PC-3 (cell line): ENCODE data around the gene AFF1. TPM values are rescaled to one million over a fixed set of nuclear protein-coding genes. Genes with fewer than 3 reads are reported as not detected.

Experiments used
- ATAC-seq: fragments of 200-7000 bp; cut with Tn5 transposase; 2 replicates; pipeline ENCODE4 v1.9.1; 2020; ENCODE audit warnings: mild to moderate bottlenecking, moderate library complexity
- BruUV-seq: library from RNA; stranded (reverse); fragments of 400-500 nt; replicated peaks from 2 replicates; lab custom pipeline; 2021; lab: Mats Ljungman, UMichigan
- CTCF ChIA-PET: fragments of 300-600 bp; sonication (Branson Sonifier 250); formaldehyde crosslinking; loops from one replicate; lab custom pipeline; 2022; ENCODE audit warnings: antibody characterized with exemption; lab: Charles Lee
- POLR2A ChIA-PET: fragments of 300-600 bp; sonication (Branson Sonifier 250); formaldehyde crosslinking; loops from one replicate; lab custom pipeline; 2022; ENCODE audit warnings: antibody characterized with exemption; ENCODE audit not compliant: unreplicated experiment; lab: Charles Lee
- DNase-seq: peaks from one replicate; pipeline ENCODE4 v3.0.0-alpha.2; 2015
- H2AFZ ChIP-seq: fragments of 300-600 bp; sonication (generic); 2 replicates; pipeline ENCODE4 v1.6.0; 2016; ENCODE audit warnings: antibody characterized with exemption, low read length
- H3F3A ChIP-seq: fragments of 300-600 bp; sonication (generic); one replicate; pipeline ENCODE4 v1.6.0; 2017; ENCODE audit warnings: antibody characterized with exemption, low read length, control low read depth, mild to moderate bottlenecking; ENCODE audit not compliant: unreplicated experiment
- H3K27ac ChIP-seq: fragments of 300-600 bp; sonication (generic); 2 replicates; pipeline ENCODE4 v1.5.1; 2016; ENCODE audit warnings: mild to moderate bottlenecking, low read length
- H3K27me3 ChIP-seq: fragments of 300-600 bp; sonication (generic); 2 replicates; pipeline ENCODE4 v1.6.1; 2016; ENCODE audit warnings: low read length, mixed read lengths
- H3K36me3 ChIP-seq: fragments of 300-600 bp; sonication (generic); 2 replicates; pipeline ENCODE4 v1.6.1; 2016; ENCODE audit warnings: low read depth, mixed run types, low read length, mixed read lengths
- H3K4me1 ChIP-seq: fragments of 300-600 bp; sonication (generic); 2 replicates; pipeline ENCODE4 v1.5.1; 2016; ENCODE audit warnings: low read length; ENCODE audit not compliant: insufficient read depth
- H3K4me2 ChIP-seq: fragments of 300-600 bp; sonication (generic); 2 replicates; pipeline ENCODE4 v1.6.0; 2016; ENCODE audit warnings: low read length
- H3K4me3 ChIP-seq: fragments of 300-600 bp; sonication (generic); 2 replicates; pipeline ENCODE4 v1.5.1; 2016; ENCODE audit warnings: mild to moderate bottlenecking, low read length, mixed read lengths
- H3K79me2 ChIP-seq: fragments of 300-600 bp; sonication (generic); 2 replicates; pipeline ENCODE4 v1.6.1; 2017; ENCODE audit warnings: low read length, mixed read lengths
- H3K9ac ChIP-seq: fragments of 300-600 bp; sonication (generic); 2 replicates; pipeline ENCODE4 v1.6.0; 2016; ENCODE audit warnings: mild to moderate bottlenecking, low read length
- H3K9me2 ChIP-seq: fragments of 300-600 bp; sonication (generic); replicated peaks from 2 replicates; pipeline ENCODE4 v1.6.1; 2016; ENCODE audit warnings: mixed run types, low read length, mixed read lengths
- H3K9me3 ChIP-seq: fragments of 300-600 bp; sonication (generic); 2 replicates; pipeline ENCODE4 v1.6.1; 2016; ENCODE audit warnings: low read length, mixed read lengths
- H4K20me1 ChIP-seq: fragments of 300-600 bp; sonication (generic); 2 replicates; pipeline ENCODE4 v1.6.1; 2016; ENCODE audit warnings: low read length, mixed read lengths
- EZH2 ChIP-seq: fragments of 300-600 bp; sonication (generic); IDR thresholded peaks from one replicate; pipeline ENCODE4 v1.6.1; 2017; ENCODE audit warnings: antibody characterized with exemption, mild to moderate bottlenecking, low read length; ENCODE audit not compliant: unreplicated experiment
- EZH2phosphoT487 ChIP-seq: fragments of 300-600 bp; sonication (generic); IDR thresholded peaks from 2 replicates; pipeline ENCODE4 v1.6.1; 2018; ENCODE audit warnings: mild to moderate bottlenecking, antibody characterized with exemption, low read length, borderline replicate concordance
- intact Hi-C: fragments of 100-400 bp; cut with micrococcal nuclease; formaldehyde crosslinking; loops from 2 replicates; pipeline ENCODE4 v1.9.0; 2023
- total RNA-seq: library from RNA; depleted of rRNA; stranded (reverse); fragments of >200 nt; gene quantifications from 2 replicates; pipeline ENCODE4 v1.2.3, GENCODE V29; 2014
- TF ChIP-seq, protein P1 (sequence below): fragments of 300-600 bp; sonication (generic); conservative IDR thresholded peaks from 2 replicates; pipeline ENCODE4 v1.5.1; 2017; ENCODE audit warnings: antibody characterized with exemption, low read depth, mild to moderate bottlenecking, low read length

Gene AFF1
- total RNA-seq, 1 experiment from 2014 or later: 8.1 TPM

- ATAC-seq (peak; percentile 51), DNase-seq (no peak)
- no TSS peak for BruUV-seq
- no peak overlapping the region for H2AFZ ChIP-seq
- no peak overlapping the region for H3K27ac ChIP-seq
- no peak overlapping the region for H3K4me3 ChIP-seq
- H3K27me3 ChIP-seq: no peaks in the 10 kb centered on the region
- no peaks in the 10 kb centered on the region for H3K79me2 ChIP-seq
- ChIA-PET POLR2A (no interaction called here), CTCF (no interaction called here)
- no peak for TF ChIP-seq EZH2
- TF ChIP-seq, protein P1, sequence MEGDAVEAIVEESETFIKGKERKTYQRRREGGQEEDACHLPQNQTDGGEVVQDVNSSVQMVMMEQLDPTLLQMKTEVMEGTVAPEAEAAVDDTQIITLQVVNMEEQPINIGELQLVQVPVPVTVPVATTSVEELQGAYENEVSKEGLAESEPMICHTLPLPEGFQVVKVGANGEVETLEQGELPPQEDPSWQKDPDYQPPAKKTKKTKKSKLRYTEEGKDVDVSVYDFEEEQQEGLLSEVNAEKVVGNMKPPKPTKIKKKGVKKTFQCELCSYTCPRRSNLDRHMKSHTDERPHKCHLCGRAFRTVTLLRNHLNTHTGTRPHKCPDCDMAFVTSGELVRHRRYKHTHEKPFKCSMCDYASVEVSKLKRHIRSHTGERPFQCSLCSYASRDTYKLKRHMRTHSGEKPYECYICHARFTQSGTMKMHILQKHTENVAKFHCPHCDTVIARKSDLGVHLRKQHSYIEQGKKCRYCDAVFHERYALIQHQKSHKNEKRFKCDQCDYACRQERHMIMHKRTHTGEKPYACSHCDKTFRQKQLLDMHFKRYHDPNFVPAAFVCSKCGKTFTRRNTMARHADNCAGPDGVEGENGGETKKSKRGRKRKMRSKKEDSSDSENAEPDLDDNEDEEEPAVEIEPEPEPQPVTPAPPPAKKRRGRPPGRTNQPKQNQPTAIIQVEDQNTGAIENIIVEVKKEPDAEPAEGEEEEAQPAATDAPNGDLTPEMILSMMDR: no peak
- no peak for TF ChIP-seq EZH2phosphoT487
- H3K4me2 ChIP-seq: no peak overlapping the region
- no peaks in the 10 kb centered on the region for H4K20me1 ChIP-seq
- no peaks in the 10 kb centered on the region for H3K9me2 ChIP-seq
- H3K9ac ChIP-seq: no peak overlapping the region
- H3K36me3 ChIP-seq: no peaks in the 10 kb centered on the region
- no peaks in the 10 kb centered on the region for H3K9me3 ChIP-seq
- H3K4me1 ChIP-seq: peaks cover 9% of the 10 kb centered on the region; the same call in 1 of the 2 replicates
- intact Hi-C loops: no loop called here
- no peaks in the 10 kb centered on the region for H3F3A ChIP-seq
Observed at GRCh38 chr4:87174672-87175071, 239.9 kb downstream of the AFF1 start.

- no TSS peak for BruUV-seq
- Histone ChIP-seq H3K27me3 (no peaks in the 10 kb centered on the region), H3K4me1 (peaks cover 6% of the 10 kb centered on the region; the same call in 1 of the 2 replicates), H3K27ac (no peak overlapping the region), H3K9me3 (no peaks in the 10 kb centered on the region), H3K36me3 (no peaks in the 10 kb centered on the region), H3K4me3 (no peak overlapping the region), H4K20me1 (no peaks in the 10 kb centered on the region), H3K9ac (no peak overlapping the region), H3K4me2 (no peak overlapping the region), H3F3A (no peaks in the 10 kb centered on the region), H3K9me2 (no peaks in the 10 kb centered on the region), H2AFZ (no peak overlapping the region), H3K79me2 (no peaks in the 10 kb centered on the region)
- ChIA-PET CTCF (no interaction called here), POLR2A (no interaction called here)
- ATAC-seq (no peak), DNase-seq (no peak)
- intact Hi-C loops: no loop called here
- no peak for TF ChIP-seq EZH2
- TF ChIP-seq, protein P1: no peak
- TF ChIP-seq EZH2phosphoT487: no peak
Observed at GRCh38 chr4:87179751-87180150, 244.9 kb downstream of the AFF1 start.

DNA sequence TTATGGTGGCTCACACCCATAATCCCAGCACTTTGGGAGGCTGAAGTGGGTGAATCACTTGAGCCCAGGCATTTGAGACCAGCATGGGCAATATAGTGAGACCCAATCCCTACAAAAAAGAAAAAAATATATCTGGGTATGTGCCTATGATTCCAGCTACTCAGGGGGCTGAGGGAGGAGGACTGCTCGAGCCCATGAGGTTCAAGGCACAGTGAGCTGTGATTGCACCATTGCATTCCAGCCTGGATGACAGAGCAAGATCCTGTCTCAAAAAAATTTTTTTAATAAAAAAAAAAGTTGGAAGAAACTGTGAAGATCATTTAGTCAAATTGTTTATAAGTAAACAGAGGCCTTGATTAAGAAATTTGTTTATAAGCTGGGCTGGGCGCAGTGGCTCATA, 246.0 kb downstream of the AFF1 start:
- no peak overlapping the region for H3K4me2 ChIP-seq
- H3K36me3 ChIP-seq: no peaks in the 10 kb centered on the region
- no peaks in the 10 kb centered on the region for H3K79me2 ChIP-seq
- no peaks in the 10 kb centered on the region for H3K9me3 ChIP-seq
- no peaks in the 10 kb centered on the region for H3K9me2 ChIP-seq
- DNase-seq (no peak), ATAC-seq (no peak)
- no peaks in the 10 kb centered on the region for H3K27me3 ChIP-seq
- H3K4me1 ChIP-seq: no peaks in the 10 kb centered on the region
- no peak for TF ChIP-seq EZH2
- TF ChIP-seq EZH2phosphoT487: no peak
- TF ChIP-seq, protein P1: no peak
- no peak overlapping the region for H2AFZ ChIP-seq
- H3F3A ChIP-seq: no peaks in the 10 kb centered on the region
- CTCF ChIA-PET: no interaction called here
- POLR2A ChIA-PET: no interaction called here
- no peak overlapping the region for H3K9ac ChIP-seq
- H3K4me3 ChIP-seq: no peak overlapping the region
- intact Hi-C loops: no loop called here
- H3K27ac ChIP-seq: no peak overlapping the region
- no peaks in the 10 kb centered on the region for H4K20me1 ChIP-seq
- BruUV-seq: no TSS peak
